ENCODE data around the gene UNK.
"Not testable (repeated sequence)": the region's sequence is repeated elsewhere in the genome, so short reads cannot be mapped to it uniquely, and the experiment has no call there.

Gene UNK

GRCh38 chr17:75799402-75799801, 14.8 kb downstream of the UNK start:
- no peak for DNase-seq (ENCODE audit: low spot score)

GRCh38 chr17:75803883-75804282, 19.3 kb downstream of the UNK start:
- no peak for DNase-seq (ENCODE audit: low spot score)

- DNase-seq (ENCODE audit: low spot score): no peak
Measured at GRCh38 chr17:75806822-75807500, 22.4 kb downstream of the UNK start.

- no peak for DNase-seq (ENCODE audit: low spot score)
Measured at GRCh38 chr17:75807861-75808260, 23.3 kb downstream of the UNK start.

DNA sequence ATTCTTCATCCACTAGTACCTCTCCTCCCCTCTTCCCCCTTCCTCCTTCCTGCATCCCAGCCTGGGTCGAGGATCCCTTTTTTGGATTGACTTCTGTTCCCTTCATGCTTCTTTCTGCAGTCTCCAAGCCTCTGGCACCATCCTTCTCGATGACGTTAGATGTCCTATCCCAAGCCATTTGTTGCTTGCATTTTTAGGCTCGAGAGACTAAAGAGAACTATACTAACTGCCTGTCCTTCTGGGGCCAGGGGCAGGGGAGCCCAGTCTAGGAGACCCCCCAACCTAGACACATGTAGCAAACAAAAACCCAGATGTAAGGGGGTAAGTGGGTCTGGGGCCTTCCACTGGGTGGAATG, 23.9 kb downstream of the UNK start:
- no peak for DNase-seq (ENCODE audit: low spot score)

DNA sequence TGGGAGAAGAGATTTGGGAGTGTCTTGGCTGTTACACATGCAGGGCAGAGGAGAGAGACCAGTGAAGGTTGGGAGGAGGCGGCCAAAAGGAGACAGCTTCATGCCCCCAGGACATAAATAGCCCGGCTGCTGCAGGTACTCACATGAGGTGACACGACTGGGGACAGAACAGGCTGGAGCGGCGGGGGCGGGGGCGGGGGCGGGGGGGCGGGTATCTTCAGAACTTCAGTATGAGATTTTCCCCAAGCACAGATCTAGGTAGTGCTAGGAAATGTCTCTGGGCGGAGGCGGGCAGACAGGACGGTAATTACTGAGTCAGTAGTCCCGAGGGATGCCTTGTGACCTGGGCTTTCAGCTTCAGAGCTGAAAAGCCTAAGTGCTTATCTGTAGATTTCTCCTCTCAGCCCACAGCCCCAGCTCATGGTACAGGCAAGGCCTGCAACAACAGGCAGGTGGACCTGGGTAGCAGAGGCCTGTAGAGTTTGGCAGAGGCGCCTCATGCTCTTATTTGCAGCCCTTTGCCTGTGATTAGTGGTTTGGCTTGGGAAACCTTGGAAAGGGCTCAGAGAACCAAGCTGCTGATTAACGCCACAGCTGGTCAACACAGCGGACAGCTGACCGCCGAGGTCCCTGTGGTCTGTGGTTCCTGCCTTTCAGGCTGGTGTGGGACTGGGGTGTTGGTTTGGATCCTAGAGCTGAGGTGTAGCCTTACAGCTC, 24.5 kb downstream of the UNK start:
- no peak for DNase-seq (ENCODE audit: low spot score)

- no peak for DNase-seq (ENCODE audit: low spot score)
Measured at GRCh38 chr17:75809631-75810111, 25.1 kb downstream of the UNK start.

DNA sequence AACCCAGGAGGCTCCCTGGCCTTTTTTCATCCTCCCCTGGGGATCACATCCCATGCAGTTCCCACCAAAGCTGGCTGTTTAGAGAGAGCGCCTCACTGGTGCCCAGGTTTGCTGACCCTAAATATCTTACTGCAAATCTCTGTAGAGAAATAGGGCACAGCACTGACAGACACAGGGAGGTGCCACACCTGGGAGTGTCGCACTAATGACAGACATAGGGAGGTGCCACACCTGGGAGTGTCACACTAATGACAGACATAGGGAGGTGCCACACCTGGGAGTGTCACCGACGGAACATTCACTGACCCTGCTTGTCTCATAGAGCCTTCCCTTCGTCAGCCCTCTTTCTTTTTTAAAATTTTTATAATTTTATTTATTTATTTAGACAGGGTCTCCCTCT, 25.6 kb downstream of the UNK start:
- DNase-seq (ENCODE audit: low spot score): no peak

- not testable (repeated sequence) for DNase-seq (ENCODE audit: low spot score)
Measured at GRCh38 chr17:75810756-75811155, 26.1 kb downstream of the UNK start.

DNA sequence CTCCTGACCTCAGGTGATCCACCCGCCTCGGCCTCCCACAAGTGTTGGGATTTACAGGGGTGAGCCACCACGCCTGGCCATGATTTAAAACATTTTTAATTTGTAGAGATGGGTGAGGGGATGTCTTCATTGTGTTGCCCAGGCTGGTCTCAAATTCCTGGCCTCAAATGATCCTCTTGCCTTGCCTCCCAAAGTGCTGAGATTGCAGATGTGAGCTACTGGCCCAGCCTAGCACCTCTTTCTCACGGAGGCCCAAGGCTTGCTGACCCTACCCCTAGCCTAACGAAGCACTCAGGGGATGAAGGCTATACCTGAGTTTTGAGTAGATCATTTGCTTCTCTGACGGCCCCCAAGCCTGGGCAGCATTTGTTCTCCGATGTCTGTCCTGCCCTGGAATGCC, 26.6 kb downstream of the UNK start:
- DNase-seq (ENCODE audit: low spot score): no peak

- DNase-seq (ENCODE audit: low spot score): no peak
Measured at GRCh38 chr17:75812096-75813013, 27.7 kb downstream of the UNK start.

DNA sequence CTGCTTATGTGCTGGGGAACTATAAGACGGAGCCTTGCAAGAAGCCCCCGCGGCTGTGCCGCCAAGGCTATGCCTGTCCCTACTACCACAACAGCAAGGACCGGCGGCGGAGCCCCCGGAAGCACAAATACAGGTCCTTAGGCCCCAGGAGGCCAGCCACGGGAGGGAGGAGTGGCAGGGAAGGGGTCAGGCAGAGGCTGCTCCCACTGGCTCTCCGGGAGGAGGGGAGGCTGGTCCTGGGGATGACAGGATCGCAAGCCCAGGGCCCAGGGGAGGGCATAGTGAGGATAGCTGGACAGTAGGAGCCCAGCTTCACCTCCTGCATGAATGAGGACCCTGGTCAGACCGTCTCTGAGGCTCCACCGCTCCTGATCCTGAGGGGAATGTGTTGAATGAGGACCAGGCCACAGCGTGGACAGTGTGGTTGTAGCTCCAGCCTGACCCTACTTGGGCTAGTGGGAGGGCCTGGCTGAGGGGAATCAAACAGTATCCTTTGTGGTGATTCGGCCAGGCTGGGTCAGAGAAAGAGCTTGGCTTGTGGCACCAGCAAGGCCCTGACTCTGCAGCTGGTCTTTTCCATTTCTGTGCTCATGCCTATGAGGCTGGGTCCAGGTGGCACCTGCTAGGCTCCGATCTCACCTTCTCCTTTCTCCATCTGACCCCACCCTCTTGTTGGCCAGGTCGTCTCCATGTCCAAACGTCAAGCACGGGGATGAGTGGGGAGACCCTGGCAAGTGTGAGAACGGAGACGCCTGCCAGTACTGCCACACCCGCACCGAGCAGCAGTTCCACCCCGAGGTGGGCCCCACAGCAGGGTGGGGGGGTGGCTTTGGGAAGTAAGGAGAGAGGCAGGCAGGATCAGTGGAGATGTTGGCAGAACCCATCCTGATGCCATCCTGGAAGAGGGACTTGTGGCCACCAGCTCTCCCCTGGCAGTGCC, 28.7 kb downstream of the UNK start:
- no peak for DNase-seq (ENCODE audit: low spot score)

GRCh38 chr17:75814021-75814395, 29.4 kb downstream of the UNK start:
- DNase-seq (ENCODE audit: low spot score): no peak

GRCh38 chr17:75814900-75815373, 30.3 kb downstream of the UNK start:
- DNase-seq (ENCODE audit: low spot score): no peak

DNA sequence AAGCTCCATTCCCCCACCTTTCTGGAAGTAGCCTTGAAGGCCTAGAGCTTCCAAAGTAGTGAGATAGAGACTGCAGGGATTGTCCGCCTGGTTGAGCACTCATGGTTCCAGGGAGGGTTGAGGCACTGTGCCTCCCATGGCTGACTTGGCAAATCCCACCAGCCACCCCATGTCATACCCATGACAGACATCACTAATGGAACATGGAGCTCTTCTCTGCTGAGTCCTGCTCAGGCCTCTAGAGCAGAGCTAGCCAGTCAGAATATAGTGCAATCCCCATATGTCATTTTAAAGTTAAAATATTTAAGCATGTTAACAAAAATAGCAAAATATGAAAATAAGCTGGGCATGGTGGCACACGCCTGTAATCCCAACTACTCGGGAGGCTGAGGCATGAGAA, 30.8 kb downstream of the UNK start:
- DNase-seq (ENCODE audit: low spot score): no peak

DNA sequence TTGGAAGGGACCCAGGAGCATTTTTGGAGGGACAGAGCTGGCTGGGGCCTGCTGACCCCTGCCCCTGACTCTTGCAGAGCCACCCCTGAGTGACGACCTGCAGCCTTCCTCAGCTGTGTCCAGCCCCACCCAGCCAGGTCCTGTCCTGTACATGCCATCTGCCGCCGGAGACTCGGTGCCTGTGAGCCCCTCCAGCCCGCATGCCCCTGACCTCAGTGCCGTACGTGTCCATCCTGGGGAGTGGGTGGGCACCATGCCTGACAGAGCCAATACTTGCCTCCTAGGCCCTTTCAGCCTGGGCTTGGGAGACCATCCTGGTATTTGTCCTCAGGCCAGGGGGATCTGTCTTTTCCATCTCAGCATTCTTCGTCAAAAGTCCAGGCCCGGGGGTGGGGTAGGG, 32.1 kb downstream of the UNK start:
- DNase-seq (ENCODE audit: low spot score): no peak

DNA sequence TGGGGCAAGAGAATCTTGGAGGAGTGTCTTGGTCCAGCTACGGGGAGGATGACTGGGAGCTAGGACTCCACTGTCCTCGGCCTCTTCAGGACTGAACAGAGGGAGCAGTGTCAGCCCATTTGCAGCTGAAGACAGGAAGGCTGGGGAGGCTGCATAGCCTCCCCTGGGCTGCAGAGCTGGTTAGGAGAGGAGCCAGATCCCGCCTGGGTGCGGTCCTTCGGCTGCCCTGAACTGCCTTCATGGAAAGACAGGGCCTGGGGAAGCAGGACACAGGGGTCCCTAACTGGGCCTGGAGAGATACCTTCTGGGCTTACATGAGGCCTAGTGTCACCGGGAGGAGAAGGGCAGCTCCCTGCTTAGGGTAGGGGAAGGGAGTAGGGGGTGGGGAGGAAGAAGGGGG, 33.0 kb downstream of the UNK start:
- DNase-seq (ENCODE audit: low spot score): no peak

- DNase-seq (ENCODE audit: low spot score): no peak
Measured at GRCh38 chr17:75818326-75818885, 33.8 kb downstream of the UNK start.

DNA sequence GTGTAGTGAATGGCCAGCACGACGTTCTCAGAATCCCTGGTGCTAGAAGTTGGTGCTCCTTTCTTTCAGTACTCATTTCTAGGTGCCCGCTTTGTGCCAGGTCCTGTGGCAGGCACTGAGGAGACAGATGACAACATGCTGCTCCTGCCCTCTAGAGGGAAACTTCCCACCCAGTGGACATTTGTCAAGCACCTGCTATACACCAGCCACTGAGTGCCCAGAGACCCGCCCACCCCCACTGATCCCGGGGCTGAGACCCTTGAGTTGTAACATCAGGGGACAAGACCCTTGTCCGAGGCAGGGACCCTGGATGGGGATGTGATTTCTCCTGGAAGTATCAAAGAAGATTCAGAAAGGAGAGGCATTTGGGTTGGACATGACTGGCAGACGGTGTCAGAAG, 34.5 kb downstream of the UNK start:
- no peak for DNase-seq (ENCODE audit: low spot score)

- DNase-seq (ENCODE audit: low spot score): no peak
Measured at GRCh38 chr17:75819678-75820077, 35.1 kb downstream of the UNK start.
